ENCODE data around the gene RIPOR1.

The RIPOR1 gene

GRCh38 chr16:67571464-67571863 lies 42.8 kb downstream of the RIPOR1 start:
- TF ChIP-seq CTCF (IDR thresholded peaks at IDR 0.05; ENCODE audit: insufficient read depth, low read length, poor library complexity, severe bottlenecking): no peak
- peaks cover 2% of the 10 kb centered on the region for H3K36me3 ChIP-seq (ENCODE audit: control insufficient read depth, insufficient read depth, low read length)
- no peak for DNase-seq (ENCODE audit: extremely low read depth, insufficient read length)
- H3K4me3 ChIP-seq (replicated peaks; ENCODE audit: low read depth, low read length): no peak overlapping the region
- H3K27me3 ChIP-seq (replicated peaks; ENCODE audit: control insufficient read depth, insufficient read depth, low read length): no peaks in the 10 kb centered on the region

GRCh38 chr16:67571981-67572431 lies 43.4 kb downstream of the RIPOR1 start:
- peaks cover 2% of the 10 kb centered on the region for H3K36me3 ChIP-seq (ENCODE audit: control insufficient read depth, insufficient read depth, low read length)
- no peaks in the 10 kb centered on the region for H3K27me3 ChIP-seq (replicated peaks; ENCODE audit: control insufficient read depth, insufficient read depth, low read length)
- no peak for DNase-seq (ENCODE audit: extremely low read depth, insufficient read length)
- H3K4me3 ChIP-seq (replicated peaks; ENCODE audit: low read depth, low read length): no peak overlapping the region
- TF ChIP-seq CTCF (IDR thresholded peaks at IDR 0.05; ENCODE audit: insufficient read depth, low read length, poor library complexity, severe bottlenecking): no peak

GRCh38 chr16:67579686-67580085 lies 51.1 kb downstream of the RIPOR1 start:
- peaks cover 2% of the 10 kb centered on the region for H3K36me3 ChIP-seq (ENCODE audit: control insufficient read depth, insufficient read depth, low read length)
- no peak for DNase-seq (ENCODE audit: extremely low read depth, insufficient read length)
- no peak overlapping the region for H3K4me3 ChIP-seq (replicated peaks; ENCODE audit: low read depth, low read length)

GRCh38 chr16:67580202-67580601 lies 51.6 kb downstream of the RIPOR1 start:
- H3K36me3 ChIP-seq (ENCODE audit: control insufficient read depth, insufficient read depth, low read length): peaks cover 1% of the 10 kb centered on the region
- H3K27me3 ChIP-seq (replicated peaks; ENCODE audit: control insufficient read depth, insufficient read depth, low read length): no peaks in the 10 kb centered on the region
- TF ChIP-seq CTCF (IDR thresholded peaks at IDR 0.05; ENCODE audit: insufficient read depth, low read length, poor library complexity, severe bottlenecking): no peak
- DNase-seq (ENCODE audit: extremely low read depth, insufficient read length): no peak
- H3K4me3 ChIP-seq (replicated peaks; ENCODE audit: low read depth, low read length): no peak overlapping the region

More at GRCh38 chr16:67579686-67580085, 51.1 kb downstream of the RIPOR1 start:
- TF ChIP-seq CTCF (IDR thresholded peaks at IDR 0.05; ENCODE audit: insufficient read depth, low read length, poor library complexity, severe bottlenecking): no peak
- H3K27me3 ChIP-seq (replicated peaks; ENCODE audit: control insufficient read depth, insufficient read depth, low read length): no peaks in the 10 kb centered on the region

GRCh38 chr16:67593288-67593687 lies 64.7 kb downstream of the RIPOR1 start:
- H3K36me3 ChIP-seq (ENCODE audit: control insufficient read depth, insufficient read depth, low read length): peaks cover 4% of the 10 kb centered on the region
- TF ChIP-seq CTCF (IDR thresholded peaks at IDR 0.05; ENCODE audit: insufficient read depth, low read length, poor library complexity, severe bottlenecking): no peak
- H3K27me3 ChIP-seq (replicated peaks; ENCODE audit: control insufficient read depth, insufficient read depth, low read length): no peaks in the 10 kb centered on the region
- H3K4me3 ChIP-seq (replicated peaks; ENCODE audit: low read depth, low read length): no peak overlapping the region
- DNase-seq (ENCODE audit: extremely low read depth, insufficient read length): no peak

GRCh38 chr16:67593701-67594100 lies 65.1 kb downstream of the RIPOR1 start:
- H3K36me3 ChIP-seq (ENCODE audit: control insufficient read depth, insufficient read depth, low read length): peaks cover 4% of the 10 kb centered on the region
- no peak overlapping the region for H3K4me3 ChIP-seq (replicated peaks; ENCODE audit: low read depth, low read length)
- TF ChIP-seq CTCF (IDR thresholded peaks at IDR 0.05; ENCODE audit: insufficient read depth, low read length, poor library complexity, severe bottlenecking): no peak
- DNase-seq (ENCODE audit: extremely low read depth, insufficient read length): no peak
- no peaks in the 10 kb centered on the region for H3K27me3 ChIP-seq (replicated peaks; ENCODE audit: control insufficient read depth, insufficient read depth, low read length)

Data from GM06990 (cell line).